Islet precursor cell (in vitro differentiated cells): ENCODE measurements around the gene CEMIP2.
A peak's percentile ranks its signal among the peaks of the same experiment; 100 is the strongest.
"Not testable (repeated sequence)": the region's sequence is repeated elsewhere in the genome, so short reads cannot be mapped to it uniquely, and the experiment has no call there.

ENCODE experiments used
- DNase-seq: peaks from one replicate; pipeline ENCODE4 v3.0.0-alpha.2; 2018

The CEMIP2 gene

DNA sequence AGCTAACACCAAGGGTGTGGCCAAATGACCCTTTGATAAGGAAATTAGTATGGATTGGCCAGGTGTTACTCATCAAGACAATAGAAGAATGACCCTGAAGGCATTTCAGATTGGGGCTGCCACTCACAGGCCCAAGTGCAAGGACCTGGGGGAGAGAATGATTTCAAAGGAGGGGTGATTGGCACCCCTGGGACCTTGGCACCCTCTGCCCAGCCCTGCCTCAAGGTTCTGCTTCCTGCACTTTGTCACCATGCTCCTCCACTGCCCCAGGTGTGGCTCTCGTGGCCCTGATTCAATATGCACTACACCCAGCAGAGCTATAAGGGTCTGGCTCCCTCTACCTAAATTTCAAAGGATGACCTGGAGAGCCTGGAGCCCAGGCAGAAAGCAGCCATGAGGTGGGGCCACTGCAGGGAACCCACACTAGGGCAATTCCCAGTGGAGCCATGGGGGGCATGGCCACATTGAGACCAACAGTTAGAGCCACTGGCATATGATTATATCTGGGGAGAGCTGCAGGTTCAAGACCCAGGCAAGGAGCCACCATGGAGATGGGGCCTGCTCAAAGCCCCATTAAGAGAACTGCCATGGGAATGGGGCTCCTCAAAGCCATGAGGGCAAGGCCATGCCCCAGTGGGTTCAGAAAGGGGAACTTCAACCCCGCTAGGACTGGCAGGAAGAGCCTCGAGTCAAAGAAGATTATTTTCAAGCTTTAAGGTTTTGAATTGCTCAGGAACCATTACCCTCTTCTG lies 93.0 kb downstream of the CEMIP2 start:
- no peak for DNase-seq

- DNase-seq: no peak
Observed at GRCh38 chr9:71672573-71672972, 95.7 kb downstream of the CEMIP2 start.

DNA sequence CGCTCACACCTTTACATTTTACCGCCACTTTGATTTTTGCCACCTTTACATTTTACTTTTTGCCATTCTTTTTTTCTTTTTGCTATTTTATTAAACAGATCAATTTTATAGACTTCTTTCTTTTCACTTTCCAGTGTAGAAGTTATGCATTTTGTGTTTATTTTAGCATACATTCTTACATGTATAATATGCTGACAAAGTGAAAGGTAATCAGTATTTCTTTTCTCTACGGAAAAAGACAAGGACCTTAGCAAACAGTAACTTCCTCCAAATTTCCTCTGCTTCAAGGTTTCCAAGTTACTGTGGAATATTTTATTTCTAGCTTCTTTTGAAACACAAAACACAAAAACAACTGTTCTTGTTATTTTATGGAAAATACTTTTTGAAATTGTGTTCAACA lies 97.0 kb downstream of the CEMIP2 start:
- no peak for DNase-seq

DNA sequence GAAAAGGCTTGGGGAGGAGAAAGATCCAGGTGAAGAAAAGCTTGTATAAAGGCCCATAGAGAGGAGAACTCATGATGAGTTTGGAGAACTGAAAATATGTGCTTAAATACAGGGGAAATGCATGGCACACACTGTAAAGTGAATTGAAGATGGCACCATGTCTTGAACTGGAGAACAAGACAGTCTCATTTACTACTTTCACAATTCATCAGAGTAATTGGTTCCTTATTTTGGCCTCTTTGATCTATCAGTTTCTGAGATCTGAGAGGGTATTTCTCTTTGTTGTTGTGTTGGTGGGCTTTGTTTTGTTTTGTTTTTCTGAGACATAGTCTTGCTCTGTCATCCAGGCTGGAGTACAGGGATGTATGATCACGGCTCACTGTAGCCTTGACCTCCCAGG lies 98.2 kb downstream of the CEMIP2 start:
- DNase-seq: no peak

DNA sequence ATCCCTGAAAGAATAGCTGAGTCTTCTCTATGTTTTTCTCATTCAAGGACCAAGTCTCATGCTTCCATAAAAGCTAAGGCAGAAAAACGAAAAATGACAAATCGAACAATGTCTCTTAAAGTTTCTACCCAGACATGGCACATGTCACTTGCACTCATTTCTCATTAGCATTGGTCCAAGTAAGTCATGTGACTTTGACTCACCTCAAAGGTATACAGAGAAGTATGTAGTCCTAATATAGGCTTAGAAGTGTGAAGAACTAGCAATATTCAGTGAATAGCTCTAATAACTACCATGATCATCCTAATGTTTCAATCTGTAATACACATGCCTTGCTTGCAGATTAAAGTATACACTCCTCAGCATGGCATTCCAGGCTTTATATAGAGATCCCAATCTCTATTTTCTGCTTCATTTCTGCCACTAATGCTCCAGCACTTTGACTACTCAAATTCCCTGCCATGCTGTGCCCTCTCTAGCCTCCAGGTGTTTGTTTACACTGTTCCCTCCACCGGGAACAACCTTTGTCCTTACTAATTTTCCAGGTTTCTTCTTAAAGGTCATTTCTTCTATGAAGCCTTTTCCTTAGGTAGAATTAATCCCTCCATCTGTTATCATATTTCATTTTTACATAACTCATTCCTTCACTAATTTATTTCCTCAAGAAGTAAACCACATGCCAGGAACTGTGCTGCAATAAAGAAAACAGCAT lies 98.9 kb downstream of the CEMIP2 start:
- DNase-seq: no peak

- DNase-seq: no peak
Observed at GRCh38 chr9:71668717-71669116, 99.6 kb downstream of the CEMIP2 start.

DNA sequence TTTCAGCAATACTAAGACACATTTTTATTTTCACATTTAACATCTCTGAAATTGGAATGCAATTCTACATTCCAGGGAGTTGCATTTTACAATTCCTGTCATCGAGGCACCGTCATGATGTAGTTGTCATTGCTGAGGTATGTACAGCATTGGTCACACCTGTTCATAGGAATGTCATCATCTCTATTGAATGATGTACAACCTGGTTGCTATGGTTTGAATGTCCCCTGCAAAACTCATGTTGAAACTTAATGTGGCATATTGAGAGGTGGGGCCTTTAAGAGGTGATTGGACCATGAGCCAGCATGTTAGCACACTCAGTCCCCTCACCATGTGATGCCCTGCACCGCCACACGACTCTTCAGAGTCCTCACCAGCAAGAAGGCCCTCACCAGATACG lies 103.1 kb downstream of the CEMIP2 start:
- no peak for DNase-seq

GRCh38 chr9:71664566-71664965 lies 103.7 kb downstream of the CEMIP2 start:
- DNase-seq: no peak

DNA sequence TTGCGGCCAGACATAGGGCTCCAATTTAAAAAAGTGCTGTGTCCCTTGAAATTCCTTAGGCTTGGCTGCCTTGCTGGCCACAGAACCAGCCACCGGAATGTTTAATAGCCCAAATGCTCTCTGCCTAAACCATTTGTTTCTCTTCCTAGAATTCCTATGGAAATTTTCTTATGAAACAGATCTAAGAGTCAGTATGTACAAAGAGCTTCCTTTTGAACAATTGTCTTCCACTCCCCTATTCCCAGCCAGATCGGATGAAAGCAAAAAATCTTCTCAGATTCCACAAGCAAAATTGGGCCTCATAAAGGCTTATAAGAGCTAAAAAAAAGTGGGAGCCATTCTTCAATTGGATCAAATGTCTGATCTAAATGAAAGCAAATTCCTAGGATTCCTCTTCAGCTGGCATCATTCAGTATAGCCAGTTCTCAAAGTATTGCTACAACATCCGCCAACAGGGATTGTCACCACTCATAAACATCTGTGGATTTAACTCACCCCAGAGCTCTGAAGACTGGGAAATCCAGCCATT lies 104.3 kb downstream of the CEMIP2 start:
- peak; percentile 67 for DNase-seq

DNA sequence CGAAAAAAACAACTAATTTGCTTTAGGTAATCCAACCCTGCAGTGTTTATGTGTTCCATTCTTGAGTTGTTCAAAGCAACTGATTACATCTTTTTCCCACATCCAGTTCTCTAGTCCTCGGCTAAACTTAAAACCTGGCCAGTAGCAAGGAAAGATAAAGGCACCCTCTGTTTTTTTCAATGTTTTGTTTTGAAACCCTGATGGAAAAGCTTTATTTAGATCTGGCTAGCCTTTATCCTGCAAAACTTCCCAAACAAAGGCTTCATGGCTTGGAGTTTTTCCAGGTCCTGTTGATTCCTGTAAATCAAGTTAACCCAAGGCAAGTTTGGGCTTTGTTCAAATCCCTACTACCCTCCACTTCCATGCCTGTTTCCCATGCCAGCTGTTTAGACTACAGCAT lies 105.1 kb downstream of the CEMIP2 start:
- DNase-seq: no peak

DNA sequence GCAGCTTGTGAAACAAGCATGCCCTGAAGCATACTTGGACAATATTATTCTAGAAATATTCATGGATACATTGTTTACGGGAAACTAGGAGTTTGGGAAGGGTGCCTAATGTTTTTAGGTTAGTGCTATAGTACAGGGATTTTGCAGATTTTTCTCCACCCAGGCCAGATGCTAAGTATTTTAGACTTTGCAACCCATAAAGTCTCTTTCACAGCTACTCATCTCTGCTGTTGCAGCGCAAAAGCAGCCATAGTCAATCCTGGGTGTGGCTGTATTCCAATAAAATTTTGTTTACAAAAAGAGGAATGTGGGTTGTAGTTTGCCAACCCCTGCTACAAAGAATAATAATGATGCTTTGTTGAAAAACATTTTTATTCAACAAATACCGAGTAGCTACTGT lies 106.2 kb downstream of the CEMIP2 start:
- DNase-seq: no peak

- DNase-seq: not testable (repeated sequence)
Observed at GRCh38 chr9:71657276-71657675, 111.0 kb downstream of the CEMIP2 start.

DNA sequence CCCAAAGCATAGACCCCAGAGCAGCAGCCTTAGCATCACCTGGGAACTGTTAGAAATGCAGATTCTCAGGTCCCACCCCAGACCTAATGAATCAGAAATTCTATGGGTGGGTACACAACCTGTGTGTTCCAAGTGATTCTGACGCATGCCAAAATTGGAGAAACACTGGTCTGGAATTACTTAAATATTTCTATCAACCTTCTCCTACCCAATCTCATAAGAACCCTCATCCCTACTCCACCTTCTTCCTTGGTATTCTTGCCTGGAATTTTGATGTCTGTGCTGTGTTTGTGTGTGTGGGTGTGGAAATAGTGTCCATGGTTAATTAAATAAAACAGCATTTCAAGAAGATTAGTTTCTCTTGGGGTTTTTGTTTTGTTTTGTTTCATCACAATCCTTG lies 111.8 kb downstream of the CEMIP2 start:
- DNase-seq: no peak

DNA sequence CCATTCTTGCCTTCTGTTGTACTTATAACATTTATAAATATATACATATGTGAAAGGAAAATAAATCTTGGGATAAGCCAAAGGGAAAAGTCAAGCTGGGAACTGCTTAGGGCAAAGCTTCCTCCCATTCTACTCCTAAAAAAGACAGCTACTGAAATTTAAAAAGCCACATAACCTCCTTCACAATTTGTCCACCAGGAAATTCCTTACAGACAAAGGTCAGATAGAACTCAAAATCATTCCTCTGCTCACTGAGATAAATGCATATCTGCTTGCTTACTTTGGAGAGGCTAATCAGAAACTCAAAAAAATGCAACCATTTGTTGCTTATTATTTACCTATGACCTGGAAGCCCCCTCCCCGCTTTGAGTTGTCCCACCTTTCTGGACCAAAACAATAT lies 112.5 kb downstream of the CEMIP2 start:
- no peak for DNase-seq

DNA sequence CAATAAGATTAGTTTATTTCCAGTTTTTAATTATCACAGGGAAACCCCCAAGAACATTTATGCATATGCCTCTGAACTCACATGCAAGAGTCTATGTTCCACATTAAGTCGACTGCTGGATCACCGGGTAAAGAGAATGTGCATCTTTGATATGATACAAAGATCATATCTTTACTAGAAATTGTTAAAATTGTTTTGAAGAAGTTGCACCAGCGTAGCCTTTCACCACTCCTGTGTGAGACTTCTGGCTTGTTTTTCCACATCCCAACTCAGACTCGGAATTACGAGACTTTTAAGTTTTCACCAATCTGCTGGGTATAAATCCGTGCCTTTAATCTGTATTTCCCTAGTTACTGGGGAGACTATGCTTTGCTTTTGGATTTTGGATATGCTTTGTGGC lies 113.2 kb downstream of the CEMIP2 start:
- DNase-seq: no peak

DNA sequence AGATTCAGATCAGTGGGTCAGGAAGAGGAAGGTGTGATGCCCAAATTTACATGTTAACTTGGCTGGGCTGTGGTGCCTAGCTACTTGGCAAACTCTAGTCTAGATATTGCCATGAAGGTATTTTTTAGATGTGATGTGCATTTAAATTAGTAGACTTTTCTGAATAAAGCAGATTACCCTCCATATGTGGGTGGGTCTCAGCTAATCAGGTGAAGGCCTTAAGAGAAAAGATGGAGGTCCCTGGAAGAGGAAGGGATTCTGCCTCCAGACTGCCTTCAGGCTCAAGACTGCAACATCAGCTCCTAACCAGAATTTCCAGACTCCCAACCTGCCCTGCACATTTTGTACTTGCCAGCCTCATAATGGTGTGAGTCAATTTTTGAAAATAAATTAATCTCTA lies 115.8 kb downstream of the CEMIP2 start:
- no peak for DNase-seq

GRCh38 chr9:71648453-71648852 lies 119.9 kb downstream of the CEMIP2 start:
- DNase-seq: no peak

GRCh38 chr9:71647094-71647591 lies 121.2 kb downstream of the CEMIP2 start:
- DNase-seq: peak; percentile 61

GRCh38 chr9:71646131-71646530 lies 122.2 kb downstream of the CEMIP2 start:
- no peak for DNase-seq

DNA sequence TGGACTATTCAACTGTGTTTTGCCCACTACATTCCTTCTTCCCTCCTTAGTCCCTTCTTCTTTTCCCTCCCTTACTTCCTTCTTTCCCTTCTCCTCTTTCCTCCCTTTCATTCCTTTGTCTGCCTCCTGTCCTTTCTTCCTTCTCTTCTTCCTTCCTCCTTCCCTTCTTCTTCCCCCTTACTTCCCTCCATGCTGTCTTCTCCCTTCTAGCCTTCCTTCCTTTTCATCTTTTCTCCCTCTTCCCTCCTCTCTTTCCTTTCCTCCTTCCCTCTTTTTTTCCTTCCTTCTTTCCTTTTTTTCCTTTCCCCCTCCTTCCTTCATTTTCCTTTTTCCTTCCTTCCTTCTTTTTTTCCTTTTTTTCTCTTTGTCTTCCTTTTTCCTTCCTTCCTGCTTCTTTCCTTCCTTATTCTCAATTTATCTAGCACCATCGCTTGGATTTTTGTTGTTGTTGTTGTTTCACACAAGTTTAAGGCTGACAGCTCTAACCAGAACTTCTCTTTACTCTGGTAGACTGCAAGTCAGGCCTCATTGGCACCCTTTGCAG lies 123.4 kb downstream of the CEMIP2 start:
- DNase-seq: no peak

GRCh38 chr9:71643330-71643729 lies 125.0 kb downstream of the CEMIP2 start:
- DNase-seq: no peak

DNA sequence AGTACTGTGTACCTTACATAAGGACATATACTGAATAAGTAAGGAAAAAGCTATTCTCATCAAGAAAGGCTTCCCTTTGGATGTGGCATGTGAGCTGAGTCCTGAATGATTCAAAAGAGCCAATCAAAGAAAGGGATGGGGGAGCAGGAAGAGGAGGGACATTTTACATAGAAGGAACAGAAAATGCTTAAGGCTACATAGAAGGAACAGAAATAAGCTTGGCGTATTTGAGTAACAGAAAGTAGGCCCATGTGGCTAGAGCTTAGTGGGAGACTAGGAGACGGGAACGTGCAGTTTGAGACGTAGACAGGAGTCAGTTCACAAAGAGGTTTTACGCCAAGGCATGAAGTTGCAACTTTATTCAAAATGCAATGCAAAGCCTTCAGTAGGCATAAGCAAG lies 126.3 kb downstream of the CEMIP2 start:
- DNase-seq: no peak

DNA sequence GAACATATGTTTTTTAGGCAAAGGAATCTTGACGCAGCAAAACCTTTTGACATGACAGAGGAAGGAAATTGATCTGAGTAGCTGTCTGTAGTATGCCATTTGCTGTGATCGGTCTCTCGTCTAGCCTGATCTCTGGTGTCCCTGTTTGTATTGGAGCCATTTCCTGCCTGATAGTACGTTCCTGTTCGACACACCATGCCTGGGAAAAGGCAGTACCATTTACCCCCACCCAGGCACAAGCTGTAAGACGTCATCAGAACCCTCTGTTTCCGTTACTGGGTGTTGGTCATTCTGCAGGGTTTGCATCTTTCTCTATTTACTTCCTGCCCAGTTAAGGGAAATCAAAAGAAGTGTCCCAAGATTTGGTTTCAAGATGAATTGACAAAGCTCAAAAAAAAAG lies 129.7 kb downstream of the CEMIP2 start:
- no peak for DNase-seq

GRCh38 chr9:71637926-71638325 lies 130.4 kb downstream of the CEMIP2 start:
- no peak for DNase-seq
